Mucosa of stomach (tissue), 1 donor: ENCODE data around the gene PKIB.

Experiments
- H3K27me3 ChIP-seq: one replicate; pipeline ENCODE4 v1.7.0; 2013; ENCODE audit warnings: mild to moderate bottlenecking, low read length; ENCODE audit not compliant: control insufficient read depth, insufficient read depth
- H3K36me3 ChIP-seq: one replicate; pipeline ENCODE4 v1.7.0; 2013; ENCODE audit warnings: low read length; ENCODE audit not compliant: control insufficient read depth, insufficient read depth
- H3K4me1 ChIP-seq: one replicate; pipeline ENCODE4 v1.7.0; 2013; ENCODE audit warnings: mild to moderate bottlenecking, low read length; ENCODE audit not compliant: control insufficient read depth, insufficient read depth
- H3K4me3 ChIP-seq: one replicate; pipeline ENCODE4 v1.7.0; 2013; ENCODE audit warnings: low read length
- H3K9ac ChIP-seq: one replicate; pipeline ENCODE4 v1.7.0; 2013; ENCODE audit warnings: mild to moderate bottlenecking, low read length, moderate library complexity
- H3K9me3 ChIP-seq: one replicate; pipeline ENCODE4 v1.7.0; 2013; ENCODE audit warnings: mild to moderate bottlenecking, low read length, moderate library complexity; ENCODE audit not compliant: control insufficient read depth
- donor health status: Pancreatic carcinoma.

The PKIB gene

GRCh38 chr6:122651604-122652003, 41.4 kb downstream of the PKIB start:
- H3K27me3 ChIP-seq = no peaks in the 10 kb centered on the region
- no peaks in the 10 kb centered on the region for H3K36me3 ChIP-seq

GRCh38 chr6:122652431-122652830, 42.2 kb downstream of the PKIB start:
- Histone ChIP-seq H3K9ac (no peak overlapping the region), H3K4me1 (peaks cover 19% of the 10 kb centered on the region), H3K27me3 (no peaks in the 10 kb centered on the region), H3K4me3 (no peak overlapping the region), H3K36me3 (no peaks in the 10 kb centered on the region), H3K9me3 (no peaks in the 10 kb centered on the region)

More at GRCh38 chr6:122651604-122652003, 41.4 kb downstream of the PKIB start:
- no peak overlapping the region for H3K4me3 ChIP-seq
- H3K9ac ChIP-seq = no peak overlapping the region
- H3K4me1 ChIP-seq = peaks cover 19% of the 10 kb centered on the region
- H3K9me3 ChIP-seq = no peaks in the 10 kb centered on the region

- H3K36me3 ChIP-seq = no peaks in the 10 kb centered on the region
- no peak overlapping the region for H3K4me3 ChIP-seq
- no peaks in the 10 kb centered on the region for H3K9me3 ChIP-seq
- no peak overlapping the region for H3K9ac ChIP-seq
- H3K27me3 ChIP-seq = no peaks in the 10 kb centered on the region
- peaks cover 19% of the 10 kb centered on the region for H3K4me1 ChIP-seq
These were observed 42.9 kb downstream of the PKIB start for GRCh38 chr6:122653094-122653493.

- Histone ChIP-seq H3K9me3 (no peaks in the 10 kb centered on the region), H3K27me3 (no peaks in the 10 kb centered on the region), H3K4me3 (no peak overlapping the region), H3K4me1 (peaks cover 22% of the 10 kb centered on the region), H3K36me3 (no peaks in the 10 kb centered on the region), H3K9ac (no peak overlapping the region)
These were observed 43.8 kb downstream of the PKIB start for GRCh38 chr6:122654012-122654411.

GRCh38 chr6:122657601-122658000, 47.4 kb downstream of the PKIB start:
- no peaks in the 10 kb centered on the region for H3K27me3 ChIP-seq
- no peaks in the 10 kb centered on the region for H3K36me3 ChIP-seq
- no peak overlapping the region for H3K9ac ChIP-seq
- H3K9me3 ChIP-seq = no peaks in the 10 kb centered on the region
- H3K4me1 ChIP-seq = peaks cover 12% of the 10 kb centered on the region
- H3K4me3 ChIP-seq = no peak overlapping the region

GRCh38 chr6:122660296-122660695, 50.1 kb downstream of the PKIB start:
- Histone ChIP-seq H3K9ac (no peak overlapping the region), H3K4me1 (peaks cover 7% of the 10 kb centered on the region), H3K27me3 (no peaks in the 10 kb centered on the region), H3K4me3 (no peak overlapping the region), H3K9me3 (no peaks in the 10 kb centered on the region), H3K36me3 (no peaks in the 10 kb centered on the region)

- H3K9me3 ChIP-seq = no peaks in the 10 kb centered on the region
- no peak overlapping the region for H3K4me3 ChIP-seq
- peaks cover 4% of the 10 kb centered on the region for H3K4me1 ChIP-seq
- H3K36me3 ChIP-seq = no peaks in the 10 kb centered on the region
- H3K9ac ChIP-seq = no peak overlapping the region
- no peaks in the 10 kb centered on the region for H3K27me3 ChIP-seq
These were observed 53.8 kb downstream of the PKIB start for GRCh38 chr6:122663981-122664380.

GRCh38 chr6:122665929-122666328, 55.7 kb downstream of the PKIB start:
- H3K4me1 ChIP-seq = no peaks in the 10 kb centered on the region
- no peaks in the 10 kb centered on the region for H3K9me3 ChIP-seq
- no peak overlapping the region for H3K9ac ChIP-seq
- no peaks in the 10 kb centered on the region for H3K36me3 ChIP-seq
- H3K27me3 ChIP-seq = no peaks in the 10 kb centered on the region
- no peak overlapping the region for H3K4me3 ChIP-seq

- H3K27me3 ChIP-seq = no peaks in the 10 kb centered on the region
- no peaks in the 10 kb centered on the region for H3K36me3 ChIP-seq
- no peak overlapping the region for H3K9ac ChIP-seq
- no peak overlapping the region for H3K4me3 ChIP-seq
- no peaks in the 10 kb centered on the region for H3K9me3 ChIP-seq
- H3K4me1 ChIP-seq = no peaks in the 10 kb centered on the region
These were observed 56.2 kb downstream of the PKIB start for GRCh38 chr6:122666418-122666817.

- Histone ChIP-seq H3K4me1 (peaks cover 10% of the 10 kb centered on the region), H3K36me3 (no peaks in the 10 kb centered on the region), H3K27me3 (no peaks in the 10 kb centered on the region), H3K9me3 (no peaks in the 10 kb centered on the region), H3K4me3 (no peak overlapping the region), H3K9ac (no peak overlapping the region)
These were observed 59.2 kb downstream of the PKIB start for GRCh38 chr6:122669418-122669817.

- peaks cover 10% of the 10 kb centered on the region for H3K4me1 ChIP-seq
- H3K36me3 ChIP-seq = no peaks in the 10 kb centered on the region
- H3K9ac ChIP-seq = no peak overlapping the region
- no peaks in the 10 kb centered on the region for H3K27me3 ChIP-seq
- H3K4me3 ChIP-seq = no peak overlapping the region
- no peaks in the 10 kb centered on the region for H3K9me3 ChIP-seq
These were observed 59.7 kb downstream of the PKIB start for GRCh38 chr6:122669868-122670267.

- peaks cover 10% of the 10 kb centered on the region for H3K4me1 ChIP-seq
These were observed 61.0 kb downstream of the PKIB start for GRCh38 chr6:122671251-122671650.

GRCh38 chr6:122673343-122673961, 63.2 kb downstream of the PKIB start:
- no peaks in the 10 kb centered on the region for H3K36me3 ChIP-seq
- no peaks in the 10 kb centered on the region for H3K9me3 ChIP-seq
- peaks cover 10% of the 10 kb centered on the region for H3K4me1 ChIP-seq
- no peak overlapping the region for H3K4me3 ChIP-seq
- no peak overlapping the region for H3K9ac ChIP-seq
- no peaks in the 10 kb centered on the region for H3K27me3 ChIP-seq

More at GRCh38 chr6:122671251-122671650, 61.0 kb downstream of the PKIB start:
- no peak overlapping the region for H3K4me3 ChIP-seq
- H3K27me3 ChIP-seq = no peaks in the 10 kb centered on the region
- H3K9ac ChIP-seq = no peak overlapping the region
- no peaks in the 10 kb centered on the region for H3K9me3 ChIP-seq
- no peaks in the 10 kb centered on the region for H3K36me3 ChIP-seq
